Measurements from ENCODE around the gene SCAPER. TPM values are rescaled to one million over a fixed set of nuclear protein-coding genes. Genes with fewer than 3 reads are reported as not detected.

SCAPER gene
- total and polyA plus RNA-seq, 4 donors, result 3.3 to 18.0 (median 9.9) TPM

DNA sequence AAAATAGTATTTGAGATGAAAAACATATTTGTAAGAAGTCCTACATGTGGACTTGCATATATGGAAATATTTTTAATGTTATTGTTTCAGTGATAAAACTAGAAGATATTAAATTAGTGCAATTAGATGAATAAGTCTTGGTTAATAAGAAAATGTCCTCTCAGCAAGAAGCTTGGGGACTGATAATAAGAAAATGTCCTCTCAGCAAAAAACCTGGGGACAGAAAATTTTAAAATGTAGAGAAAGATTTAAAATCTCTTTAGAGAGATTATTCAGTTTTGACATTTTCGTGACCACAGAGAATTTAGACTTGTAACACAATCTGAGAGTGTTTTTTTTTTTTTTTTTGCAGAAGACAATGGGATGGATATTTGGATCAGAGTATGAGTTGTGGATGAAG is 412.6 kb downstream of the SCAPER start (continued):
- TF ChIP-seq FOXA2 (IDR thresholded peaks at IDR 0.05) (no peak), GABPA (IDR thresholded peaks at IDR 0.05 in 1 of 2, conservative IDR thresholded peaks at IDR 0.05 in 1 of 2) (no peak)
- TF ChIP-seq, protein P1, sequence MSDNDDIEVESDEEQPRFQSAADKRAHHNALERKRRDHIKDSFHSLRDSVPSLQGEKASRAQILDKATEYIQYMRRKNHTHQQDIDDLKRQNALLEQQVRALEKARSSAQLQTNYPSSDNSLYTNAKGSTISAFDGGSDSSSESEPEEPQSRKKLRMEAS (IDR thresholded peaks at IDR 0.05), result no peak

DNA sequence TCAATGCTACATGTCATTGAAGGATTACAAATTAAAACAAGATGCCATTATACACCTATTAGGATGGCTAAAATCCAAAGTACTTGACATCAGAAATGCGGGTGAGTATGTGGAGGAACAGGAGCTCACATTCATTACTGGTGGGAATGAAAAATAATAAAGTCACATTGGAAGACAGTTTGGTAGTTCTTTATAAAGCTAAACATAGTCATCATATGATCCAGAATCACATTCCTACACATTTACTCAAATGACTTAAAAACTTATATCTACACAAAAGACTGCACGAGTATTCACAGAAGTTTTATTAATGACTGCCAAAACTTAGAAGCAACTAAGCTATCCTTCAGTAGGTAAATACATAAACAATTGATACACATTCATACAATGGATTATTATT is 421.4 kb downstream of the SCAPER start:
- DNase-seq (ENCODE audit: low spot score), result no peak
- H3K36me3 ChIP-seq (ENCODE audit: control insufficient read depth in 4 of 4, insufficient read depth in 3 of 4, low read depth in 1 of 4, low read length in 3 of 4), result no peaks in the 10 kb centered on the region
- no peaks in the 10 kb centered on the region for H3K27me3 ChIP-seq (ENCODE audit: control insufficient read depth in 4 of 4, insufficient read depth in 4 of 4, low read length in 3 of 4)
- no peak overlapping the region for H3K4me3 ChIP-seq (ENCODE audit: low read depth in 1 of 3, low read length in 3 of 3)
- TF ChIP-seq TAF1 (conservative IDR thresholded peaks at IDR 0.05) (no peak), FOXA2 (IDR thresholded peaks at IDR 0.05) (no peak), JUND (IDR thresholded peaks at IDR 0.05) (no peak)
- TF ChIP-seq, protein P1 (IDR thresholded peaks at IDR 0.05), result no peak
- TF ChIP-seq, protein P2, sequence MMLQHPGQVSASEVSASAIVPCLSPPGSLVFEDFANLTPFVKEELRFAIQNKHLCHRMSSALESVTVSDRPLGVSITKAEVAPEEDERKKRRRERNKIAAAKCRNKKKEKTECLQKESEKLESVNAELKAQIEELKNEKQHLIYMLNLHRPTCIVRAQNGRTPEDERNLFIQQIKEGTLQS (IDR thresholded peaks at IDR 0.05), result no peak
- TF ChIP-seq, protein P3, sequence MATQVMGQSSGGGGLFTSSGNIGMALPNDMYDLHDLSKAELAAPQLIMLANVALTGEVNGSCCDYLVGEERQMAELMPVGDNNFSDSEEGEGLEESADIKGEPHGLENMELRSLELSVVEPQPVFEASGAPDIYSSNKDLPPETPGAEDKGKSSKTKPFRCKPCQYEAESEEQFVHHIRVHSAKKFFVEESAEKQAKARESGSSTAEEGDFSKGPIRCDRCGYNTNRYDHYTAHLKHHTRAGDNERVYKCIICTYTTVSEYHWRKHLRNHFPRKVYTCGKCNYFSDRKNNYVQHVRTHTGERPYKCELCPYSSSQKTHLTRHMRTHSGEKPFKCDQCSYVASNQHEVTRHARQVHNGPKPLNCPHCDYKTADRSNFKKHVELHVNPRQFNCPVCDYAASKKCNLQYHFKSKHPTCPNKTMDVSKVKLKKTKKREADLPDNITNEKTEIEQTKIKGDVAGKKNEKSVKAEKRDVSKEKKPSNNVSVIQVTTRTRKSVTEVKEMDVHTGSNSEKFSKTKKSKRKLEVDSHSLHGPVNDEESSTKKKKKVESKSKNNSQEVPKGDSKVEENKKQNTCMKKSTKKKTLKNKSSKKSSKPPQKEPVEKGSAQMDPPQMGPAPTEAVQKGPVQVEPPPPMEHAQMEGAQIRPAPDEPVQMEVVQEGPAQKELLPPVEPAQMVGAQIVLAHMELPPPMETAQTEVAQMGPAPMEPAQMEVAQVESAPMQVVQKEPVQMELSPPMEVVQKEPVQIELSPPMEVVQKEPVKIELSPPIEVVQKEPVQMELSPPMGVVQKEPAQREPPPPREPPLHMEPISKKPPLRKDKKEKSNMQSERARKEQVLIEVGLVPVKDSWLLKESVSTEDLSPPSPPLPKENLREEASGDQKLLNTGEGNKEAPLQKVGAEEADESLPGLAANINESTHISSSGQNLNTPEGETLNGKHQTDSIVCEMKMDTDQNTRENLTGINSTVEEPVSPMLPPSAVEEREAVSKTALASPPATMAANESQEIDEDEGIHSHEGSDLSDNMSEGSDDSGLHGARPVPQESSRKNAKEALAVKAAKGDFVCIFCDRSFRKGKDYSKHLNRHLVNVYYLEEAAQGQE (IDR thresholded peaks at IDR 0.05), result no peak
- TF ChIP-seq, protein P4, sequence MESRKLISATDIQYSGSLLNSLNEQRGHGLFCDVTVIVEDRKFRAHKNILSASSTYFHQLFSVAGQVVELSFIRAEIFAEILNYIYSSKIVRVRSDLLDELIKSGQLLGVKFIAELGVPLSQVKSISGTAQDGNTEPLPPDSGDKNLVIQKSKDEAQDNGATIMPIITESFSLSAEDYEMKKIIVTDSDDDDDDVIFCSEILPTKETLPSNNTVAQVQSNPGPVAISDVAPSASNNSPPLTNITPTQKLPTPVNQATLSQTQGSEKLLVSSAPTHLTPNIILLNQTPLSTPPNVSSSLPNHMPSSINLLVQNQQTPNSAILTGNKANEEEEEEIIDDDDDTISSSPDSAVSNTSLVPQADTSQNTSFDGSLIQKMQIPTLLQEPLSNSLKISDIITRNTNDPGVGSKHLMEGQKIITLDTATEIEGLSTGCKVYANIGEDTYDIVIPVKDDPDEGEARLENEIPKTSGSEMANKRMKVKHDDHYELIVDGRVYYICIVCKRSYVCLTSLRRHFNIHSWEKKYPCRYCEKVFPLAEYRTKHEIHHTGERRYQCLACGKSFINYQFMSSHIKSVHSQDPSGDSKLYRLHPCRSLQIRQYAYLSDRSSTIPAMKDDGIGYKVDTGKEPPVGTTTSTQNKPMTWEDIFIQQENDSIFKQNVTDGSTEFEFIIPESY (IDR thresholded peaks at IDR 0.05), result no peak
- 97% methylated on average over 2 of the region's 2 CpGs for WGBS
- no peak overlapping the region for H3K9ac ChIP-seq (ENCODE audit: low read depth in 1 of 2, low read length in 2 of 2)
- H3K27ac ChIP-seq (ENCODE audit: low read depth in 1 of 2, low read length in 2 of 2), result no peak overlapping the region
- no peaks in the 10 kb centered on the region for H3K4me1 ChIP-seq (ENCODE audit: control insufficient read depth in 4 of 4, insufficient read depth in 4 of 4, low read length in 3 of 4)
- H3K9me3 ChIP-seq (ENCODE audit: control insufficient read depth in 4 of 4, low read length in 3 of 4), result no peaks in the 10 kb centered on the region

DNA sequence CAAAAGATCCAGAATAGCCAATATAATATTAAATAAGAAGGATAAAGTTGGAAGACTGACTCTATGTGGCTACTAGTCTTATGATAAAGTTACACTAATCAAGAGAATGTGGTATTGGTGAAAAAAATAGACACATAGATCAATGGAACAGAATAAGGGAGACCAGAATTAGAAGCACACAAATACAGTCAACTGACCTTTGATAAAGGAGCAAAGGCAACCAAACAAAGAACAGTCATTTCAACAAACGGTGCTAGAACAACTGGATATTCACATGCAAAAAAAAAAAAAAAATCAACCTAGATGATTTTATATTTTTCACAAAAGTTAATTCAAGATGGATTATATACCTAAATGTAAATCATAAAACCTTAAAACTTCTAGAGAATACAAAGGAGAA is 422.1 kb downstream of the SCAPER start:
- H3K4me1 ChIP-seq (ENCODE audit: control insufficient read depth in 4 of 4, insufficient read depth in 4 of 4, low read length in 3 of 4), result no peaks in the 10 kb centered on the region
- TF ChIP-seq, protein P4 (IDR thresholded peaks at IDR 0.05), result no peak
- peak; percentile 57 for TF ChIP-seq HNF4G (IDR thresholded peaks at IDR 0.05)
- no peak for TF ChIP-seq EGR1 (IDR thresholded peaks at IDR 0.05; ENCODE audit: low read depth in 2 of 2)
- TF ChIP-seq NR2F2 (IDR thresholded peaks at IDR 0.05), result no peak
- no peak for TF ChIP-seq SP1 (IDR thresholded peaks at IDR 0.05)
- peak; percentile 88 to 90 for TF ChIP-seq HNF4A (conservative IDR thresholded peaks at IDR 0.05)
- TF ChIP-seq RXRA (IDR thresholded peaks at IDR 0.05), result no peak
- TF ChIP-seq, protein P3 (IDR thresholded peaks at IDR 0.05), result no peak
- no peak for TF ChIP-seq TAF1 (conservative IDR thresholded peaks at IDR 0.05)
- TF ChIP-seq, protein P1 (IDR thresholded peaks at IDR 0.05), result no peak
- 33% methylated on average over 1 of the region's 1 CpG for WGBS
- H3K36me3 ChIP-seq (ENCODE audit: control insufficient read depth in 4 of 4, insufficient read depth in 3 of 4, low read depth in 1 of 4, low read length in 3 of 4), result no peaks in the 10 kb centered on the region
- no peak overlapping the region for H3K4me3 ChIP-seq (ENCODE audit: low read depth in 1 of 3, low read length in 3 of 3)
- H3K27me3 ChIP-seq (ENCODE audit: control insufficient read depth in 4 of 4, insufficient read depth in 4 of 4, low read length in 3 of 4), result no peaks in the 10 kb centered on the region
- H3K9me3 ChIP-seq (ENCODE audit: control insufficient read depth in 4 of 4, low read length in 3 of 4), result no peaks in the 10 kb centered on the region
- no peak for DNase-seq (ENCODE audit: low spot score)
- H3K27ac ChIP-seq (ENCODE audit: low read depth in 1 of 2, low read length in 2 of 2), result no peak overlapping the region
- no peak overlapping the region for H3K9ac ChIP-seq (ENCODE audit: low read depth in 1 of 2, low read length in 2 of 2)
